Measurements from ENCODE around the gene IL4R. TPM values are rescaled to one million over a fixed set of nuclear protein-coding genes. Genes with fewer than 3 reads are reported as not detected.

The IL4R gene
- total RNA-seq, 1 donor from 2014 or later, result 6.8 TPM

DNA sequence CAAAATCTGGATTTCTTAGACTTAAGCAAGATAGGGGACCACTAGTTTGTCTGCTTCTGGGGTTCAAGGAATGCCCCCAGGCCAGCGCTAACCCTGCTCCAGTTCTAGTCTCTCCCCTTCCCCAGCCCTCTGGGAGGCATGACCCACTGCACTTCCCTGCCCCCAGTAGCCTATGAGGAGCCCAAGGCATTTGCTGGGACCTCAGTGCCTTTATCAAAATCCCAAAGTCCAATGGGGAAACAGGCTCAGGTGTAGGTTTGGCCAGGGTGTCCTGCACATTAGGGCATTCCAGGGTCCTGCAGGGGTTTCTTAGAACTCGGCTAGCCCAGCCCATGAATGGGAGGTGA, 1.2 kb downstream of the IL4R start:
- DNase-seq (ENCODE audit: low spot score in 2 of 2, unreplicated experiment in 2 of 2), result no peak
- Mint-ChIP-seq H3K9me3 (no peaks in the 10 kb centered on the region), H3K4me3 (peak overlapping the region; percentile 76), H3K4me1 (peaks cover 2% of the 10 kb centered on the region), H3K27me3 (ENCODE audit: low read depth) (peaks cover 38% of the 10 kb centered on the region), H3K36me3 (no peaks in the 10 kb centered on the region), H3K27ac (no peak overlapping the region)
- TF ChIP-seq, protein P1, sequence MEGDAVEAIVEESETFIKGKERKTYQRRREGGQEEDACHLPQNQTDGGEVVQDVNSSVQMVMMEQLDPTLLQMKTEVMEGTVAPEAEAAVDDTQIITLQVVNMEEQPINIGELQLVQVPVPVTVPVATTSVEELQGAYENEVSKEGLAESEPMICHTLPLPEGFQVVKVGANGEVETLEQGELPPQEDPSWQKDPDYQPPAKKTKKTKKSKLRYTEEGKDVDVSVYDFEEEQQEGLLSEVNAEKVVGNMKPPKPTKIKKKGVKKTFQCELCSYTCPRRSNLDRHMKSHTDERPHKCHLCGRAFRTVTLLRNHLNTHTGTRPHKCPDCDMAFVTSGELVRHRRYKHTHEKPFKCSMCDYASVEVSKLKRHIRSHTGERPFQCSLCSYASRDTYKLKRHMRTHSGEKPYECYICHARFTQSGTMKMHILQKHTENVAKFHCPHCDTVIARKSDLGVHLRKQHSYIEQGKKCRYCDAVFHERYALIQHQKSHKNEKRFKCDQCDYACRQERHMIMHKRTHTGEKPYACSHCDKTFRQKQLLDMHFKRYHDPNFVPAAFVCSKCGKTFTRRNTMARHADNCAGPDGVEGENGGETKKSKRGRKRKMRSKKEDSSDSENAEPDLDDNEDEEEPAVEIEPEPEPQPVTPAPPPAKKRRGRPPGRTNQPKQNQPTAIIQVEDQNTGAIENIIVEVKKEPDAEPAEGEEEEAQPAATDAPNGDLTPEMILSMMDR (IDR thresholded peaks at IDR 0.05; ENCODE audit: unreplicated experiment), result no peak

DNA sequence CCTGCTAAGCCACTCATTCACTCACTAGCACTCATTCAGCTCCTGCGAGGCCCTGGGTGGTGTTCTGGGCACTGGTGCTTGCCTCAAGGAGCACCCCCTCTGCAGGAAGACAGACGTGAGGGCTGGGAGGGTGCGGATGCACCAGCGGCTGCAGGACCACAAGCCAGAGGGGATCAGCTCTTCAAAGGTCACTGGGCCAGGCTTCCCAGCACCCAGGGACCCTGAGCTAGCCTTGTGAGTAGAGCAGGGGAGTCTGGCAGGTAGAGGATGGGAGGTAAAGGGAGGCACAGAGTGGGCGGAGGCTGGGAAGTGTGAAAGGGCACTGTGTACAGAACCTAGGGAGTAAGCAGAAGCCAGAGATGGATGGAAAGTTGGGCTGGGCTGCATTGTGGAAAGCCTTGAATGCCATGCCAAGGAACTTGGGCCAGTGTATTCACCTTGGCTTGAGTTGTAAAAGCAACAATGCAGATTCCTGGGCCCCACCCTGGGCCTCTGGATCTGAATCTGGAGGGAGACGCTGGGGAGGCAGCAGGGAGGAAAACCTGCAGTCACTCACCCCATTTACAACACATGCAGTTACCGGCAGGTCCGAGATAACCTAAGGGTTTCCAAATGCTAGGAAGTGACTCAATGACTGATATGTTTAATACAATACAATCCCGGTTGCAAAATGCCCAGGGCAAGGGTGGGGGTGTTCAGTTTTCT, 1.7 kb downstream of the IL4R start:
- DNase-seq (ENCODE audit: low spot score in 2 of 2, unreplicated experiment in 2 of 2), result no peak
- TF ChIP-seq, protein P1 (IDR thresholded peaks at IDR 0.05; ENCODE audit: unreplicated experiment), result no peak
- peak overlapping the region; percentile 76 for H3K4me3 Mint-ChIP-seq
- no peaks in the 10 kb centered on the region for H3K36me3 Mint-ChIP-seq
- H3K9me3 Mint-ChIP-seq, result no peaks in the 10 kb centered on the region
- H3K27me3 Mint-ChIP-seq (ENCODE audit: low read depth), result peaks cover 35% of the 10 kb centered on the region
- H3K4me1 Mint-ChIP-seq, result peaks cover 2% of the 10 kb centered on the region
- no peak overlapping the region for H3K27ac Mint-ChIP-seq

DNA sequence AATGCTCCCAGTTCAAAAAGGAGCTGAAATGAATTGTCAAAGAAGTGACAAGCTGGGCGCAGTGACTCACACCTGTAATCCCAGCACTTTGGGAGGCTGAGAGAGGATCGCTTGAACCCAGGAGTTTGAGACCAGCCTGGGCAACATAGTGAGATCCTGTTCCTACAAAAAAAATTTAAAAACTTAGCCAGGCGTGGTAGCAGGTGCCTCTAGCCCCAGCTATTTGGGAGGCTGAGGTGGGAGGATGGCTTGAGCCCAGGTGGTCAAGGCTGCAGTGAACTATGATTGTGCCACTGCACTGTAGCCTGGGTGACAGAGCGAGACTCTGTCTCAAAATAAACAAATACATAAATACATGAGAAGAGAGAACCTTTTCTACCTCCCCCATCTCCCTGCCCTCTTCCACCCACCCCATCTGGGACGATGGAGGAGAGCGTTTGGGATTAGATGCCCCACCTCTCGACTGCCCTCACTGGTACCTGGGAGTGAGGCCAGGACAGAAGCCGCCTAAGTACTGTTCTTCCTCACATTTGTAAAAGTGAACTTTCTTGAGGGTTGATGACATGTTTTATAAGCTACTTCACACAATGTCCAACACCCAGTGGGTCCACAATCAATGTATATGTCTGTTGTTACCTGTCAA, 2.4 kb downstream of the IL4R start:
- Mint-ChIP-seq H3K27me3 (ENCODE audit: low read depth) (peaks cover 29% of the 10 kb centered on the region), H3K36me3 (no peaks in the 10 kb centered on the region), H3K9me3 (no peaks in the 10 kb centered on the region), H3K27ac (no peak overlapping the region), H3K4me1 (peaks cover 2% of the 10 kb centered on the region), H3K4me3 (no peak overlapping the region)
- TF ChIP-seq, protein P1 (IDR thresholded peaks at IDR 0.05; ENCODE audit: unreplicated experiment), result no peak
- DNase-seq (ENCODE audit: low spot score in 2 of 2, unreplicated experiment in 2 of 2), result no peak

DNA sequence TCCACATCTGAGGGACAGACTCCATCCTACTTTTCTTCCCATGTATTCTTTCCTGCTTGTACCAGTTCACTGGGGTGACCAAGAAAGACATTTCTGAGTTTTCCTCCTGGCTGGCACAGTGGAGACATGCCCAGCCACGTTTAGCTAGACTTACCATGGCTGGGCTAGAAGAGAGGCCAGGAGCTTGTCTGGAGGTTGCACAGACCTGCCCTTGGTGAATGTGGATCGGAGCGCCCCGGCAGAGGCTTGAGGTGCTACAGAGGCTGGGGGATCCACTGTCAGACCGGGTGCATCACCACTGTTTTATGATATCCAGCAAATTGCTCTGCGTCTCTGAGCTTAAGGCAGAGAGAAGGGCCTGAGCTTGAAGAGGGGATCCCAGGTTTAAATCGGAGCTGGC, 3.5 kb downstream of the IL4R start:
- H3K4me3 Mint-ChIP-seq, result no peak overlapping the region
- no peak for DNase-seq (ENCODE audit: low spot score in 2 of 2, unreplicated experiment in 2 of 2)
- TF ChIP-seq, protein P1 (IDR thresholded peaks at IDR 0.05; ENCODE audit: unreplicated experiment), result no peak
- peaks cover 18% of the 10 kb centered on the region for H3K27me3 Mint-ChIP-seq (ENCODE audit: low read depth)
- no peaks in the 10 kb centered on the region for H3K9me3 Mint-ChIP-seq
- H3K4me1 Mint-ChIP-seq, result peaks cover 2% of the 10 kb centered on the region
- no peak overlapping the region for H3K27ac Mint-ChIP-seq
- no peaks in the 10 kb centered on the region for H3K36me3 Mint-ChIP-seq

DNA sequence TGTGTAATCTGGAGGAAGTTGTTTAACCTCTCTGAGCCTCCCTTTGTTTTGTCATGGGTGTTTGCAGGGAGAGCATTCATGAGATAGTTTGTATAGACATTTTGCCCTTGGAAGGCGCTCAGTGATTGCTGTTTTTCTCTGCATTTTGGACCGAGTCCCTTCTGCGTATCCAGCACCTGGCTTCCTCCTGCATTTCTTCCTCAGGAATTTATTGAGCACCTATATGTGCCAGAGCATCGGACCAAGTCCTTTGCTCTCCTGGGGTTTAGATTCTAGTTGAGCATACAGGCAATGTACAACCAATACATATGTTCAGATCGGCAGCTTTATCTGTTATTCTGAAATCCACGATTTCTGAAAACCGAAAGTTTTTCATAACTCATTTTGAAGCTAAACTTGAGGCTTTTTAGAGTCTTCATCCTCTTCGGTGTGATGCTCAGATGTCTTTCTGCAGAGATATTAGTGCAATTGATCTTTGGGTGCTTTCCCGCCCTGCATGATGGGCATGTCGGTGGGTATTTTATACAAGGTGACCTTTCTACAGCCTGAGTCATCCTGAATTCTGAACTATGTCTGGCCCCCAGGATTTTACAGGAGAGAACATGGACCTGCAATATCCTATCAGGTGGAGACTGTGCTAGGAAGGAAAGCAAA, 4.1 kb downstream of the IL4R start:
- H3K36me3 Mint-ChIP-seq, result no peaks in the 10 kb centered on the region
- H3K9me3 Mint-ChIP-seq, result no peaks in the 10 kb centered on the region
- no peak overlapping the region for H3K4me3 Mint-ChIP-seq
- DNase-seq (ENCODE audit: low spot score in 2 of 2, unreplicated experiment in 2 of 2), result no peak
- H3K27ac Mint-ChIP-seq, result no peak overlapping the region
- peaks cover 2% of the 10 kb centered on the region for H3K4me1 Mint-ChIP-seq
- H3K27me3 Mint-ChIP-seq (ENCODE audit: low read depth), result peaks cover 15% of the 10 kb centered on the region
- TF ChIP-seq, protein P1 (IDR thresholded peaks at IDR 0.05; ENCODE audit: unreplicated experiment), result no peak
